Stomach (tissue), 4 donors: ENCODE measurements around the gene OIP5.

Experiments
- CTCF ChIP-seq, 7 experiments: fragments of 450-650 bp in 4 of 7; fragments of 200-600 bp in 3 of 7; sonication (generic) in 3 of 7; IDR thresholded peaks; one replicate each; pipeline ENCODE4 v1.5.1; 2016 to 2019; ENCODE audit warnings: antibody characterized with exemption in 7 of 7, control low read depth in 2 of 7, mild to moderate bottlenecking in 1 of 7
- POLR2AphosphoS5 ChIP-seq, 3 donors: sonication (generic); formaldehyde crosslinking; IDR thresholded peaks; one replicate each; pipeline ENCODE4 v1.6.1; 2016; ENCODE audit warnings: antibody characterized with exemption in 3 of 3

GRCh38 chr15:41367418-41367817 lies 35.0 kb upstream of the OIP5 start:
- TF ChIP-seq CTCF (IDR thresholded peaks at IDR 0.05): no peak
- no peak for TF ChIP-seq POLR2AphosphoS5 (IDR thresholded peaks at IDR 0.05)
